H1 (cell line): ENCODE measurements around the gene STK16. TPM values are rescaled to one million over a fixed set of nuclear protein-coding genes. Genes with fewer than 3 reads are reported as not detected.

Experiments
- CTCF ChIA-PET: fragments of 300-600 bp; sonication (Branson Sonifier 250); formaldehyde crosslinking; loops from one replicate; lab custom pipeline; 2021; ENCODE audit not compliant: partially characterized antibody; lab: Charles Lee
- POLR2A ChIA-PET: fragments of 300-600 bp; sonication (Branson Sonifier 250); formaldehyde crosslinking; loops from one replicate; lab custom pipeline; 2021; ENCODE audit warnings: inconsistent platforms; ENCODE audit not compliant: partially characterized antibody; lab: Charles Lee
- DNase-seq, 2 experiments: peaks; one replicate each; pipeline versions ENCODE4 v3.0.0 to v3.0.0-alpha.2; 2010 to 2022; ENCODE audit warnings: low spot score in 2 of 2, low read depth in 1 of 2, mixed read lengths in 1 of 2
- FAIRE-seq: peaks from 2 replicates; lab custom pipeline; 2011; peaks lifted over from hg19 to GRCh38; lab: Jason Lieb, UNC
- H2AFZ ChIP-seq: 2 replicates; pipeline ENCODE4 v1.8.1; 2012; ENCODE audit warnings: low read length, inconsistent platforms
- H2AK5ac ChIP-seq: 2 replicates; pipeline ENCODE4 v1.6.1; 2013; ENCODE audit warnings: low read depth, low read length
- H2BK120ac ChIP-seq: replicated peaks from 2 replicates; pipeline ENCODE3; 2013; ENCODE audit warnings: low read depth, low read length, inconsistent platforms
- H2BK12ac ChIP-seq: 2 replicates; pipeline ENCODE4 v1.6.1; 2013; ENCODE audit warnings: low read depth, low read length
- H2BK15ac ChIP-seq: 2 replicates; pipeline ENCODE4 v1.6.1; 2013; ENCODE audit warnings: low read length
- H2BK20ac ChIP-seq: 2 replicates; pipeline ENCODE4 v1.6.1; 2013; ENCODE audit warnings: low read length
- H2BK5ac ChIP-seq: 2 replicates; pipeline ENCODE4 v1.6.1; 2013; ENCODE audit warnings: low read depth, low read length
- H3K14ac ChIP-seq: 2 replicates; pipeline ENCODE4 v1.6.1; 2013; ENCODE audit warnings: inconsistent platforms; ENCODE audit not compliant: insufficient read length
- H3K18ac ChIP-seq: 2 replicates; pipeline ENCODE4 v1.6.1; 2013; ENCODE audit warnings: low read length; ENCODE audit errors: extremely low read depth
- H3K23ac ChIP-seq: 2 replicates; pipeline ENCODE4 v1.6.1; 2013; ENCODE audit warnings: inconsistent platforms; ENCODE audit not compliant: insufficient read length
- H3K23me2 ChIP-seq: 2 replicates; pipeline ENCODE4 v1.6.1; 2013; ENCODE audit warnings: low read depth, low read length
- H3K27ac ChIP-seq: 2 replicates; pipeline ENCODE4 v1.6.1; 2011; ENCODE audit warnings: low read depth, low read length, inconsistent platforms
- H3K27me3 ChIP-seq, 4 experiments: replicated peaks in 1 of 4; 1 replicate in 1 of 4; 2 replicates in 3 of 4; pipeline versions ENCODE4 v1.6.1 to v1.8.1; 2011 to 2013; ENCODE audit warnings: low read length in 3 of 4, mild to moderate bottlenecking in 3 of 4, inconsistent platforms in 2 of 4, mixed read lengths in 2 of 4, moderate library complexity in 1 of 4; ENCODE audit not compliant: control insufficient read depth in 3 of 4, insufficient read depth in 3 of 4; ENCODE audit errors: extremely low read depth in 1 of 4
- H3K36me3 ChIP-seq, 4 experiments: 2 replicates each; pipeline versions ENCODE4 v1.6.1 to v1.8.1; 2011 to 2013; ENCODE audit warnings: mild to moderate bottlenecking in 4 of 4, low read length in 3 of 4, moderate library complexity in 2 of 4, control low read depth in 1 of 4, inconsistent platforms in 1 of 4; ENCODE audit not compliant: insufficient read depth in 4 of 4, control insufficient read depth in 2 of 4
- H3K4ac ChIP-seq: replicated peaks from 2 replicates; pipeline ENCODE3; 2013; ENCODE audit warnings: low read length, low read depth, mixed read lengths, inconsistent platforms; ENCODE audit not compliant: insufficient read length
- H3K4me1 ChIP-seq, 4 experiments: replicated peaks in 1 of 4; 1 replicate in 1 of 4; 2 replicates in 3 of 4; pipeline versions ENCODE4 v1.6.1 to v1.8.1; 2011 to 2013; ENCODE audit warnings: low read length in 3 of 4, inconsistent platforms in 2 of 4, mixed read lengths in 1 of 4; ENCODE audit not compliant: insufficient read depth in 4 of 4, control insufficient read depth in 3 of 4
- H3K4me2 ChIP-seq, 2 experiments: 2 replicates each; pipeline versions ENCODE4 v1.6.1 to v1.8.1; 2011 to 2013; ENCODE audit warnings: low read depth in 2 of 2, low read length in 2 of 2, control low read depth in 1 of 2, inconsistent platforms in 1 of 2, mild to moderate bottlenecking in 1 of 2; ENCODE audit not compliant: insufficient read depth in 1 of 2
- H3K4me3 ChIP-seq, 4 experiments: fragments of 200-600, 300-600 bp in 1 of 4; sonication (generic), shearing (Covaris generic), sonication (Bioruptor Twin) in 1 of 4; 2 replicates each; pipeline versions ENCODE4 v1.5.1 to v1.8.1; 2011 to 2016; ENCODE audit warnings: low read length in 4 of 4, low read depth in 3 of 4, control low read depth in 2 of 4, inconsistent platforms in 2 of 4, mild to moderate bottlenecking in 2 of 4, mixed read lengths in 1 of 4, moderate library complexity in 1 of 4; ENCODE audit not compliant: insufficient read depth in 2 of 4; ENCODE audit errors: extremely low read depth in 1 of 4
- H3K56ac ChIP-seq: replicated peaks from 2 replicates; pipeline ENCODE3; 2013; ENCODE audit warnings: low read depth, mild to moderate bottlenecking, mixed read lengths, low read length, inconsistent platforms; ENCODE audit not compliant: insufficient read length
- H3K79me1 ChIP-seq: 2 replicates; pipeline ENCODE4 v1.6.1; 2013; ENCODE audit warnings: low read depth, low read length, control low read depth
- H3K79me2 ChIP-seq, 2 experiments: 2 replicates each; pipeline versions ENCODE4 v1.6.1 to v1.8.1; 2012 to 2013; ENCODE audit warnings: low read length in 2 of 2, mild to moderate bottlenecking in 2 of 2, inconsistent platforms in 1 of 2; ENCODE audit not compliant: insufficient read depth in 2 of 2, control insufficient read depth in 1 of 2
- H3K9ac ChIP-seq, 4 experiments: replicated peaks in 1 of 4; 1 replicate in 1 of 4; 2 replicates in 3 of 4; pipeline versions ENCODE4 v1.6.1 to v1.8.1; 2011 to 2013; ENCODE audit warnings: low read depth in 3 of 4, low read length in 3 of 4, control low read depth in 2 of 4, mild to moderate bottlenecking in 2 of 4, moderate library complexity in 2 of 4, inconsistent platforms in 1 of 4; ENCODE audit errors: extremely low read depth in 1 of 4
- H3K9me3 ChIP-seq, 2 experiments: 2 replicates each; pipeline versions ENCODE4 v1.6.1 to v1.8.1; 2012 to 2013; ENCODE audit warnings: mild to moderate bottlenecking in 2 of 2, moderate library complexity in 2 of 2, control low read depth in 1 of 2, inconsistent platforms in 1 of 2, low read depth in 1 of 2, low read length in 1 of 2, mixed read lengths in 1 of 2; ENCODE audit not compliant: insufficient read depth in 2 of 2
- H4K20me1 ChIP-seq, 2 experiments: replicated peaks in 1 of 2; 2 replicates each; pipeline versions ENCODE3 to v1.8.1; 2011 to 2013; ENCODE audit warnings: inconsistent platforms in 2 of 2, low read length in 2 of 2, mild to moderate bottlenecking in 1 of 2; ENCODE audit not compliant: insufficient read depth in 2 of 2, control insufficient read depth in 1 of 2
- H4K5ac ChIP-seq: 2 replicates; pipeline ENCODE4 v1.6.1; 2013; ENCODE audit warnings: low read length, low read depth, mixed read lengths, inconsistent platforms; ENCODE audit not compliant: insufficient read length
- H4K8ac ChIP-seq: 2 replicates; pipeline ENCODE4 v1.8.0; 2013; ENCODE audit warnings: mild to moderate bottlenecking, moderate library complexity, low read length, inconsistent platforms; ENCODE audit not compliant: insufficient read depth; ENCODE audit errors: extremely low read depth
- H4K91ac ChIP-seq: replicated peaks from 2 replicates; pipeline ENCODE3; 2013; ENCODE audit warnings: low read length, mixed read lengths, inconsistent platforms; ENCODE audit not compliant: insufficient read length
- ASH2L ChIP-seq: fragments of 200-600, 300-600 bp; sonication (generic); IDR thresholded peaks from one replicate; pipeline ENCODE4 v1.7.1; 2017; ENCODE audit warnings: low read length
- CEBPB ChIP-seq: IDR thresholded peaks from 2 replicates; pipeline ENCODE4 v1.6.1; 2012; ENCODE audit warnings: low read depth, low read length
- CHD2 ChIP-seq: IDR thresholded peaks from 2 replicates; pipeline ENCODE4 v1.6.1; 2012; ENCODE audit warnings: low read length, improper control_type of control experiment
- KDM1A ChIP-seq: fragments of 200-600, 300-600 bp; sonication (generic); IDR thresholded peaks from 2 replicates; pipeline ENCODE4 v1.7.1; 2016; ENCODE audit warnings: mild to moderate bottlenecking, low read length, borderline replicate concordance
- KDM4A ChIP-seq: IDR thresholded peaks from one replicate; pipeline ENCODE4 v1.7.1; 2012; ENCODE audit warnings: low read depth, mild to moderate bottlenecking, moderate library complexity, low read length, inconsistent platforms; ENCODE audit not compliant: severe bottlenecking
- KDM5A ChIP-seq: fragments of 200-600 bp; IDR thresholded peaks from 2 replicates; pipeline ENCODE4 v1.7.1; 2012; ENCODE audit warnings: mild to moderate bottlenecking, low read length, inconsistent platforms, mixed read lengths
- MAFK ChIP-seq: IDR thresholded peaks from 2 replicates; pipeline ENCODE4 v1.6.1; 2012; ENCODE audit warnings: low read depth, mild to moderate bottlenecking, improper control_type of control experiment, low read length
- SP2 ChIP-seq: IDR thresholded peaks from 2 replicates; pipeline ENCODE4 v1.6.1; 2012; ENCODE audit warnings: mild to moderate bottlenecking, low read length, inconsistent platforms
- TCF12 ChIP-seq: IDR thresholded peaks from 2 replicates; pipeline ENCODE4 v1.6.1; 2011; ENCODE audit warnings: low read depth, mild to moderate bottlenecking, low read length
- WGBS, 2 experiments: shearing (Covaris generic) in 1 of 2; methylation state at CpG; one replicate each; pipeline versions ENCODE4 v1.1.6 to v1.1.7; 2013 to 2015; ENCODE audit warnings: low lambda C conversion rate in 2 of 2, mixed read lengths in 2 of 2, inconsistent platforms in 1 of 2, low coverage in 1 of 2, missing lambda C conversion rate in 1 of 2; ENCODE audit not compliant: insufficient replicate concordance in 2 of 2, insufficient coverage in 1 of 2, insufficient read length in 1 of 2; ENCODE audit errors: extremely low coverage in 1 of 2, missing lambda C conversion rate in 1 of 2; 5-methylcytosine and 5-hydroxymethylcytosine counted together
- long read RNA-seq, 2 experiments: library from RNA in 1 of 2; library from capped mRNA in 1 of 2; stranded (forward); transcript quantifications; one replicate each; pipeline ENCODE4 v2.0.0, GENCODE V29; 2021; ENCODE audit warnings: inconsistent platforms in 1 of 2
- polyA minus RNA-seq, 3 experiments: library from RNA; depleted of rRNA, polyadenylated mRNA; stranded (reverse); fragments of >200 nt; gene quantifications; 1 replicate in 2 of 3; 2 replicates in 1 of 3; pipeline ENCODE4 v1.2.3, GENCODE V29; 2011
- polyA plus RNA-seq, 7 experiments: library from polyadenylated mRNA; depleted of rRNA in 3 of 7; stranded (reverse) in 5 of 7; unstranded in 2 of 7; fragments of >200 nt in 5 of 7; fragments of 200-250 nt in 2 of 7; gene quantifications; 1 replicate in 5 of 7; 2 replicates in 1 of 7; 4 replicates in 1 of 7; pipeline versions ENCODE4 v1.2.1 to v1.2.3, GENCODE V29; 2011 to 2013; ENCODE audit warnings: missing spikeins in 2 of 7, mixed read lengths in 2 of 7
- total RNA-seq: library from RNA; stranded (reverse); fragmentation: NEBNext Ultra II Directional; extraction: Animal tissue kit (Norgen Biotek cat#: 25700); gene quantifications from 2 replicates; pipeline ENCODE4 v1.2.1, GENCODE V29; 2021

STK16 gene
- total RNA-seq, result 17.0 and 21.3 TPM in 2 replicates
- 51.4 and 69.9 TPM in 2 replicates for polyA plus RNA-seq (2011; rRNA removed)
- 57.6 TPM for polyA plus RNA-seq (2011; cell fraction: cytosol; rRNA removed)
- polyA plus RNA-seq (2011; cell fraction: nucleus; rRNA removed), result 61.7 TPM
- polyA plus RNA-seq (2012, experiment 1 of 2), result 24.0 to 34.8 TPM (median 27.4 TPM) in 4 replicates
- polyA plus RNA-seq (2012, experiment 2 of 2), result 17.0 TPM
- 12.3 TPM for polyA plus RNA-seq (2013, experiment 1 of 2)
- 10.4 TPM for polyA plus RNA-seq (2013, experiment 2 of 2)
- polyA minus RNA-seq (2011; rRNA and poly(A)+ RNA removed), result 36.1 and 47.0 TPM in 2 replicates
- 12.3 TPM for polyA minus RNA-seq (2011; cell fraction: cytosol; rRNA and poly(A)+ RNA removed)
- 36.2 TPM for polyA minus RNA-seq (2011; cell fraction: nucleus; rRNA and poly(A)+ RNA removed)
- long read RNA-seq, experiment 1, partial matches to known transcripts, result 7 of 15 reads
- long read RNA-seq, experiment 1, other reads (novel, unspliced or antisense), result 4 of 15 reads
- long read RNA-seq, experiment 2, transcript STK16-204 (8 exons, 2,868 nt), result major isoform, 9 of 22 reads
- long read RNA-seq, experiment 2, partial matches to known transcripts, result 3 of 22 reads
- long read RNA-seq, experiment 2, other reads (novel, unspliced or antisense), result 9 of 22 reads

GRCh38 chr2:219245148-219245898, at the start of gene STK16, which contains the start of gene GLB1L:
STK16 (plus strand) TSS chr2:219245479; CDS start chr2:219246000, 521 bp downstream.
GLB1L (minus strand) TSS chr2:219245444; CDS start chr2:219243573, 1,871 bp downstream.
- peak within 1 kb of the TSS; percentile 90; the same call in 1 of the 2 replicates for H2BK12ac ChIP-seq
- H3K18ac ChIP-seq, result peak within 1 kb of the TSS; percentile 93
- no peak within 1 kb of the TSS for H2BK15ac ChIP-seq
- peak within 1 kb of the TSS; percentile 91 to 99 (median 94) for H3K9ac ChIP-seq
- H3K23me2 ChIP-seq, result peaks cover 8% of the 10 kb centered on the region
- peak within 1 kb of the TSS; percentile 74 to 81 (median 80) for H3K4me3 ChIP-seq
- POLR2A ChIA-PET, result interaction anchor here (1.0 to 14.9 kb wide), 25 partner anchors 9 to 143 kb away, joined by 3 to 190 read pairs (median 4); partner anchors contain the start of genes ABCB6, ANKZF1, ATG9A and CNPPD1
- peak within 1 kb of the TSS; percentile 91 to 98 for H3K4me2 ChIP-seq
- peak within 1 kb of the TSS; percentile 97 for H4K5ac ChIP-seq
- 6% methylated on average over 38 of the region's 46 CpGs; no CpG with 5 or more reads in 1 of the 2 experiments for WGBS, 2 experiments
- FAIRE-seq (no peak), DNase-seq (peak in 1 of 2 experiments; percentile 98)
- peaks cover 0 to 5% (median 3%) of the 10 kb centered on the region in 4 experiments; a peak in 3 of 7 replicates for H3K4me1 ChIP-seq
- peak within 1 kb of the TSS; percentile 47; the same call in 1 of the 2 replicates for H2AFZ ChIP-seq
- peak within 1 kb of the TSS; percentile 100 for H4K8ac ChIP-seq
- peak within 1 kb of the TSS; percentile 83 for H4K91ac ChIP-seq
- peak within 1 kb of the TSS; percentile 91 for H3K27ac ChIP-seq
- no peaks in the 10 kb centered on the region for H4K20me1 ChIP-seq
- H3K36me3 ChIP-seq, result peaks cover 0 to 7% (median 3%) of the 10 kb centered on the region in 4 experiments; a peak in 5 of 8 replicates
- no peak within 1 kb of the TSS for H3K23ac ChIP-seq
- H3K79me2 ChIP-seq, result peaks cover 0 to 5% of the 10 kb centered on the region in 2 experiments; a peak in 1 of 4 replicates
- H3K9me3 ChIP-seq, result no peaks in the 10 kb centered on the region
- 0 out of 2 replicates have a peak, but pooled peaks cover 5% of the 10 kb centered on the region for H3K79me1 ChIP-seq
- H3K56ac ChIP-seq, result peak within 1 kb of the TSS; percentile 79
- CTCF ChIA-PET, result interaction anchor here (0.6 to 3.0 kb wide), 19 partner anchors 9 to 296 kb away, joined by 3 to 24 read pairs (median 4); partner anchors contain the start of genes ANKZF1, ATG9A, DNAJB2 and NHEJ1
- H3K27me3 ChIP-seq, result no peaks in the 10 kb centered on the region
- H3K4ac ChIP-seq, result peak within 1 kb of the TSS; percentile 85
- H2BK120ac ChIP-seq, result no peak within 1 kb of the TSS
- H2AK5ac ChIP-seq, result peak within 1 kb of the TSS; percentile 70; the same call in 1 of the 2 replicates
- no peak within 1 kb of the TSS for H3K14ac ChIP-seq
- H2BK20ac ChIP-seq, result no peak within 1 kb of the TSS
- peak within 1 kb of the TSS; percentile 96 for H2BK5ac ChIP-seq
- peak; percentile 88 for TF ChIP-seq KDM4A
- TF ChIP-seq SP2, result no peak
- TF ChIP-seq KDM5A, result peak; percentile 76
- no peak for TF ChIP-seq CEBPB
- 0 out of 2 replicates have a peak, but pooled peaks have one; percentile 27 for TF ChIP-seq TCF12
- TF ChIP-seq ASH2L, result peak; percentile 91
- 0 out of 2 replicates have a peak, but pooled peaks have one; percentile 15 for TF ChIP-seq CHD2
- peak; percentile 48; the same call in 1 of the 2 replicates for TF ChIP-seq KDM1A
- TF ChIP-seq MAFK, result no peak
